Endodermal cell (in vitro differentiated cells): ENCODE measurements around the gene STX11. TPM values are rescaled to one million over a fixed set of nuclear protein-coding genes. Genes with fewer than 3 reads are reported as not detected.

Experiments
- DNase-seq: peaks from one replicate; pipeline ENCODE4 v3.0.0-alpha.2; 2017
- H3K27ac ChIP-seq: 2 replicates; pipeline ENCODE4 v1.5.1; 2013; ENCODE audit warnings: mild to moderate bottlenecking, low read depth, low read length, moderate library complexity
- H3K27me3 ChIP-seq: 2 replicates; pipeline ENCODE4 v1.6.1; 2013; ENCODE audit warnings: mild to moderate bottlenecking, low read length, moderate library complexity; ENCODE audit not compliant: insufficient read depth, control insufficient read depth, poor library complexity, severe bottlenecking
- H3K36me3 ChIP-seq: 2 replicates; pipeline ENCODE4 v1.7.0; 2013; ENCODE audit warnings: mild to moderate bottlenecking, low read length, moderate library complexity; ENCODE audit not compliant: control insufficient read depth, insufficient read depth
- H3K4me1 ChIP-seq: one replicate; pipeline ENCODE4 v1.7.0; 2013; ENCODE audit warnings: low read length; ENCODE audit not compliant: control insufficient read depth, insufficient read depth
- H3K4me3 ChIP-seq: 2 replicates; pipeline ENCODE4 v1.5.1; 2013; ENCODE audit warnings: mild to moderate bottlenecking, low read length, moderate library complexity
- H3K9ac ChIP-seq: 2 replicates; pipeline ENCODE4 v1.6.1; 2013; ENCODE audit warnings: mild to moderate bottlenecking, low read length, moderate library complexity; ENCODE audit not compliant: poor library complexity, severe bottlenecking; ENCODE audit errors: extremely low read depth
- H3K9me3 ChIP-seq: 2 replicates; pipeline ENCODE4 v1.6.1; 2013; ENCODE audit warnings: mild to moderate bottlenecking, low read length, moderate library complexity; ENCODE audit not compliant: control insufficient read depth
- H3K27ac Mint-ChIP-seq: 2 replicates; pipeline ENCODE4 v1.8.0; 2020; ENCODE audit warnings: mixed read lengths
- H3K27me3 Mint-ChIP-seq: 2 replicates; pipeline ENCODE4 v1.8.0; 2021; ENCODE audit warnings: mild to moderate bottlenecking, mixed read lengths; ENCODE audit not compliant: insufficient read depth
- H3K36me3 Mint-ChIP-seq: 2 replicates; pipeline ENCODE4 v1.8.0; 2020; ENCODE audit warnings: low read depth, mixed read lengths
- H3K4me1 Mint-ChIP-seq: 2 replicates; pipeline ENCODE4 v1.8.0; 2020; ENCODE audit warnings: mixed read lengths
- H3K4me3 Mint-ChIP-seq: 2 replicates; pipeline ENCODE4 v1.8.0; 2020; ENCODE audit warnings: mild to moderate bottlenecking, moderate library complexity, mixed read lengths
- H3K9me3 Mint-ChIP-seq: 2 replicates; pipeline ENCODE4 v1.8.0; 2020; ENCODE audit warnings: mild to moderate bottlenecking, mixed read lengths
- WGBS, 2 experiments: methylation state at CpG; one replicate each; pipeline versions ENCODE4 v1.1.5 to v1.1.7; 2013; ENCODE audit warnings: missing lambda C conversion rate in 2 of 2, mixed read lengths in 1 of 2; ENCODE audit not compliant: insufficient coverage in 1 of 2, insufficient read length in 1 of 2; 5-methylcytosine and 5-hydroxymethylcytosine counted together
- total RNA-seq, 2 donors: library from RNA; stranded (reverse); fragmentation: NEBNext Ultra II Directional in 1 of 2; extraction: Animal tissue kit (Norgen Biotek cat#: 25700) in 1 of 2; gene quantifications; 2 replicates in 1 of 2; 3 replicates in 1 of 2; pipeline ENCODE4 v1.2.1, GENCODE V29; 2021
- TF ChIP-seq, protein P1 (sequence below): fragments of 200-600 bp; sonication (generic); conservative IDR thresholded peaks from 2 replicates; pipeline ENCODE4 v1.5.0; 2021; ENCODE audit warnings: antibody characterized with exemption, mild to moderate bottlenecking

The STX11 gene
- total RNA-seq, 2 donors from 2014 or later, result 0.29 TPM; not detected in 1

- Histone ChIP-seq H3K4me1 (no peaks in the 10 kb centered on the region), H3K4me3 (no peak overlapping the region), H3K9me3 (no peaks in the 10 kb centered on the region), H3K36me3 (no peaks in the 10 kb centered on the region), H3K9ac (no peak overlapping the region), H3K27me3 (no peaks in the 10 kb centered on the region), H3K27ac (no peak overlapping the region)
- H3K36me3 Mint-ChIP-seq, result no peaks in the 10 kb centered on the region
- TF ChIP-seq, protein P1, sequence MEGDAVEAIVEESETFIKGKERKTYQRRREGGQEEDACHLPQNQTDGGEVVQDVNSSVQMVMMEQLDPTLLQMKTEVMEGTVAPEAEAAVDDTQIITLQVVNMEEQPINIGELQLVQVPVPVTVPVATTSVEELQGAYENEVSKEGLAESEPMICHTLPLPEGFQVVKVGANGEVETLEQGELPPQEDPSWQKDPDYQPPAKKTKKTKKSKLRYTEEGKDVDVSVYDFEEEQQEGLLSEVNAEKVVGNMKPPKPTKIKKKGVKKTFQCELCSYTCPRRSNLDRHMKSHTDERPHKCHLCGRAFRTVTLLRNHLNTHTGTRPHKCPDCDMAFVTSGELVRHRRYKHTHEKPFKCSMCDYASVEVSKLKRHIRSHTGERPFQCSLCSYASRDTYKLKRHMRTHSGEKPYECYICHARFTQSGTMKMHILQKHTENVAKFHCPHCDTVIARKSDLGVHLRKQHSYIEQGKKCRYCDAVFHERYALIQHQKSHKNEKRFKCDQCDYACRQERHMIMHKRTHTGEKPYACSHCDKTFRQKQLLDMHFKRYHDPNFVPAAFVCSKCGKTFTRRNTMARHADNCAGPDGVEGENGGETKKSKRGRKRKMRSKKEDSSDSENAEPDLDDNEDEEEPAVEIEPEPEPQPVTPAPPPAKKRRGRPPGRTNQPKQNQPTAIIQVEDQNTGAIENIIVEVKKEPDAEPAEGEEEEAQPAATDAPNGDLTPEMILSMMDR, result no peak
- H3K27ac Mint-ChIP-seq, result no peak overlapping the region
- H3K4me3 Mint-ChIP-seq, result no peak overlapping the region
- peaks cover 4% of the 10 kb centered on the region for H3K4me1 Mint-ChIP-seq
- DNase-seq, result no peak
- H3K27me3 Mint-ChIP-seq, result no peaks in the 10 kb centered on the region
- 90 to 97% methylated on average over 3 of the region's 3 CpGs for WGBS, 2 experiments
- H3K9me3 Mint-ChIP-seq, result no peaks in the 10 kb centered on the region
These were observed 39.8 kb downstream of the STX11 start for GRCh38 chr6:144190080-144190479.

DNA sequence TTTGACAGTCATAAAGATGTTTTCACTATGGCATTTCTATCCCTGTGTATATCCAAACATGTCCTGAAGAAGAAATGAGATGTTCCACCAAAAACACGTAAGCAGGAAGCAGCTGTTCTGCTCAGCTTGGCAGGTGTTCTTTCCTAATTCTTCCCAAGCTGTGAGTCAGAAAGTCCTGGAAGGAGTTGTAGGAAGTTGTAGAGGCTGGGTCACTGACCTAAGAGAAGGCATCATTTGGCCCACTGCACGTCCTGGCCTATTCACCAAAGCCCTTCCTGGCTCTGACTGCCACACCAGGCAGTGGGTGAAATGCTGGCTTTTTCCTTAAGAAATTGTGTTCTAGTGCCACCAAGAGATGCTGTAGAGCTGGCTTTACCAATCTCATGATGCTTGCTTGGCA lies 40.3 kb downstream of the STX11 start:
- H3K9me3 ChIP-seq, result no peaks in the 10 kb centered on the region
- H3K9ac ChIP-seq, result no peak overlapping the region
- no peak for DNase-seq
- H3K36me3 ChIP-seq, result no peaks in the 10 kb centered on the region
- H3K4me3 Mint-ChIP-seq, result no peak overlapping the region
- H3K4me1 Mint-ChIP-seq, result peaks cover 4% of the 10 kb centered on the region
- no peaks in the 10 kb centered on the region for H3K27me3 Mint-ChIP-seq
- H3K27ac Mint-ChIP-seq, result no peak overlapping the region
- TF ChIP-seq, protein P1, result no peak
- H3K4me1 ChIP-seq, result no peaks in the 10 kb centered on the region
- no peaks in the 10 kb centered on the region for H3K36me3 Mint-ChIP-seq
- H3K9me3 Mint-ChIP-seq, result no peaks in the 10 kb centered on the region
- WGBS, 2 experiments, result 80 to 92% methylated on average over 2 of the region's 2 CpGs
- no peak overlapping the region for H3K4me3 ChIP-seq
- H3K27ac ChIP-seq, result no peak overlapping the region
- no peaks in the 10 kb centered on the region for H3K27me3 ChIP-seq

- H3K36me3 ChIP-seq, result no peaks in the 10 kb centered on the region
- H3K36me3 Mint-ChIP-seq, result no peaks in the 10 kb centered on the region
- DNase-seq, result no peak
- no peaks in the 10 kb centered on the region for H3K9me3 ChIP-seq
- 95% methylated on average over 2 of the region's 2 CpGs; no CpG with 5 or more reads in 1 of the 2 experiments for WGBS, 2 experiments
- no peak overlapping the region for H3K4me3 ChIP-seq
- H3K4me3 Mint-ChIP-seq, result no peak overlapping the region
- no peaks in the 10 kb centered on the region for H3K27me3 Mint-ChIP-seq
- H3K27me3 ChIP-seq, result no peaks in the 10 kb centered on the region
- no peak overlapping the region for H3K9ac ChIP-seq
- H3K27ac Mint-ChIP-seq, result no peak overlapping the region
- H3K27ac ChIP-seq, result no peak overlapping the region
- TF ChIP-seq, protein P1, result no peak
- H3K4me1 Mint-ChIP-seq, result peaks cover 4% of the 10 kb centered on the region
- peaks cover 1% of the 10 kb centered on the region for H3K9me3 Mint-ChIP-seq
- no peaks in the 10 kb centered on the region for H3K4me1 ChIP-seq
These were observed 42.9 kb downstream of the STX11 start for GRCh38 chr6:144193181-144193580.
